Measurements from ENCODE around the gene OSM.

GRCh38 chr22:30244641-30245040 is 22.0 kb downstream of the OSM start:
- no peak for TF ChIP-seq CTCF (IDR thresholded peaks at IDR 0.05)
- no peak for TF ChIP-seq POLR2A (IDR thresholded peaks at IDR 0.05)
